OCI-LY3 (cell line): Measurements from ENCODE around the gene SH2D1A.
"Not testable (repeated sequence)": the region's sequence is repeated elsewhere in the genome, so short reads cannot be mapped to it uniquely, and the experiment has no call there.

Source experiments
- H2AFZ ChIP-seq: fragments of 200-600, 300-600 bp; shearing (Covaris generic); 2 replicates; pipeline ENCODE4 v1.6.0; 2014; ENCODE audit warnings: antibody characterized with exemption, low read depth, low read length
- H3K27ac ChIP-seq: fragments of 200-600, 300-600 bp; sonication (generic); 2 replicates; pipeline ENCODE4 v1.5.1; 2014; ENCODE audit warnings: mild to moderate bottlenecking, low read length, moderate library complexity, mixed read lengths
- H3K27me3 ChIP-seq: fragments of 200-600, 300-600 bp; sonication (generic); 2 replicates; pipeline ENCODE4 v1.6.1; 2014; ENCODE audit warnings: low read depth, low read length, mixed read lengths
- H3K36me3 ChIP-seq: fragments of 200-600, 300-600 bp; sonication (generic); replicated peaks from 2 replicates; pipeline ENCODE3; 2014; ENCODE audit warnings: low read depth, low read length, mixed read lengths
- H3K4me1 ChIP-seq: fragments of 300-600, 200-600 bp; sonication (generic); 2 replicates; pipeline ENCODE4 v1.6.1; 2014; ENCODE audit warnings: low read length, mixed read lengths
- H3K4me2 ChIP-seq: fragments of 200-600, 300-600 bp; sonication (generic); 2 replicates; pipeline ENCODE4 v1.6.1; 2014; ENCODE audit warnings: low read length, mixed read lengths
- H3K4me3 ChIP-seq: fragments of 300-600, 200-600 bp; sonication (generic); 2 replicates; pipeline ENCODE4 v1.5.1; 2014; ENCODE audit warnings: antibody characterized with exemption, mild to moderate bottlenecking, low read length, moderate library complexity
- H3K79me2 ChIP-seq: fragments of 300-600, 200-600 bp; shearing (Covaris generic); 2 replicates; pipeline ENCODE4 v1.6.1; 2014; ENCODE audit warnings: mild to moderate bottlenecking, low read length, mixed read lengths
- H3K9ac ChIP-seq: fragments of 300-600, 200-600 bp; shearing (Covaris generic); 2 replicates; pipeline ENCODE4 v1.6.0; 2014; ENCODE audit warnings: mild to moderate bottlenecking, low read length, moderate library complexity
- H3K9me3 ChIP-seq: fragments of 200-600, 300-600 bp; shearing (Covaris generic); 2 replicates; pipeline ENCODE4 v1.6.1; 2014; ENCODE audit warnings: low read length, mixed read lengths; ENCODE audit not compliant: insufficient read depth
- H4K20me1 ChIP-seq: fragments of 200-600, 300-600 bp; sonication (generic); 2 replicates; pipeline ENCODE4 v1.6.1; 2016; ENCODE audit warnings: low read length, mixed read lengths; ENCODE audit not compliant: insufficient read depth
- CTCF ChIP-seq: fragments of 200-600, 300-600 bp; sonication (generic); IDR thresholded peaks from 2 replicates; pipeline ENCODE4 v1.5.1; 2014; ENCODE audit warnings: antibody characterized with exemption, low read length, low read depth
- EZH2phosphoT487 ChIP-seq: fragments of 200-600 bp; shearing (Covaris generic); IDR thresholded peaks from 2 replicates; pipeline ENCODE4 v1.6.1; 2018; ENCODE audit warnings: antibody characterized with exemption, mixed run types, low read depth

Gene SH2D1A

GRCh38 chrX:124407226-124407625 lies 60.9 kb downstream of the SH2D1A start:
- Histone ChIP-seq H3K9me3 (no peaks in the 10 kb centered on the region), H2AFZ (no peak overlapping the region), H3K4me2 (no peak overlapping the region), H3K36me3 (no peaks in the 10 kb centered on the region), H3K27ac (no peak overlapping the region), H3K4me3 (no peak overlapping the region), H3K4me1 (peaks cover 4% of the 10 kb centered on the region), H3K79me2 (no peaks in the 10 kb centered on the region), H4K20me1 (no peaks in the 10 kb centered on the region), H3K27me3 (no peaks in the 10 kb centered on the region), H3K9ac (no peak overlapping the region)
- no peak for TF ChIP-seq CTCF
- TF ChIP-seq EZH2phosphoT487, result no peak

- H3K4me1 ChIP-seq, H4K20me1 ChIP-seq, H3K27me3 ChIP-seq, H3K9me3 ChIP-seq, H3K36me3 ChIP-seq, H3K79me2 ChIP-seq, H3K9ac ChIP-seq, H3K4me3 ChIP-seq, H3K4me2 ChIP-seq, H2AFZ ChIP-seq, H3K27ac ChIP-seq: not testable (repeated sequence)
Measured at GRCh38 chrX:124408380-124408779, 62.0 kb downstream of the SH2D1A start.

- no peaks in the 10 kb centered on the region for H3K36me3 ChIP-seq
- H3K9me3 ChIP-seq, result no peaks in the 10 kb centered on the region
- no peaks in the 10 kb centered on the region for H3K27me3 ChIP-seq
- no peak overlapping the region for H2AFZ ChIP-seq
- H3K79me2 ChIP-seq, result no peaks in the 10 kb centered on the region
- H3K4me2 ChIP-seq, result no peak overlapping the region
- peaks cover 18% of the 10 kb centered on the region for H3K4me1 ChIP-seq
- no peak overlapping the region for H3K4me3 ChIP-seq
- H3K9ac ChIP-seq, result no peak overlapping the region
- H3K27ac ChIP-seq, result no peak overlapping the region
- H4K20me1 ChIP-seq, result no peaks in the 10 kb centered on the region
- TF ChIP-seq CTCF (no peak), EZH2phosphoT487 (no peak)
Measured at GRCh38 chrX:124413244-124413643, 66.9 kb downstream of the SH2D1A start.

GRCh38 chrX:124414281-124414680 lies 67.9 kb downstream of the SH2D1A start:
- Histone ChIP-seq H3K4me2 (peak overlapping the region; percentile 43), H3K4me3 (no peak overlapping the region), H3K4me1 (peaks cover 18% of the 10 kb centered on the region), H4K20me1 (no peaks in the 10 kb centered on the region), H3K79me2 (no peaks in the 10 kb centered on the region), H2AFZ (no peak overlapping the region), H3K36me3 (no peaks in the 10 kb centered on the region), H3K27ac (no peak overlapping the region), H3K27me3 (no peaks in the 10 kb centered on the region), H3K9ac (no peak overlapping the region), H3K9me3 (no peaks in the 10 kb centered on the region)
- TF ChIP-seq EZH2phosphoT487 (no peak), CTCF (no peak)
